SW 1271 (cell line): Measurements from ENCODE around the gene DGLUCY.
"Not testable (repeated sequence)": the region's sequence is repeated elsewhere in the genome, so short reads cannot be mapped to it uniquely, and the experiment has no call there.

Experiments
- DNase-seq, 2 experiments: peaks; one replicate each; lab custom pipeline; 2025; lab: John Stamatoyannopoulos, UW

The DGLUCY gene

DNA sequence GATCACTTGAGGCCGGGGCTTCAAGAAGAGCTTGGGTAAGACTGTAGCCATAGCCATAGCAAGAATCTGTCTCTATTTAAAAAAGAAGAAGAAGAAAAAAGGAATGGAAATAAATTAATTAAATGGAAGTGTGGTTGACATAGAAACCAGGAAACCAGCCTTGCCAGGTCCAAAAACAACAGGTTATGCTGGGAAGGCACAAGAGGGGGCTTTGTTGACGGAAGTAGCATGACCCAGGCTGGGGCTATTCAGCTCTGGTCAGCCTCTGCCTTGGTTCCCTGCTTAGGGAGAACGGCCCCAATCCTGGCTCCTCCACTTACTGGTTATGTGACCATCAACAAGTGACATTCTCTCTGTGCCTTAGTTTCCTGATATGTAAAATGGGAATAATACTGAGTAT lies 145.0 kb downstream of the DGLUCY start:
- no peak for DNase-seq

DNA sequence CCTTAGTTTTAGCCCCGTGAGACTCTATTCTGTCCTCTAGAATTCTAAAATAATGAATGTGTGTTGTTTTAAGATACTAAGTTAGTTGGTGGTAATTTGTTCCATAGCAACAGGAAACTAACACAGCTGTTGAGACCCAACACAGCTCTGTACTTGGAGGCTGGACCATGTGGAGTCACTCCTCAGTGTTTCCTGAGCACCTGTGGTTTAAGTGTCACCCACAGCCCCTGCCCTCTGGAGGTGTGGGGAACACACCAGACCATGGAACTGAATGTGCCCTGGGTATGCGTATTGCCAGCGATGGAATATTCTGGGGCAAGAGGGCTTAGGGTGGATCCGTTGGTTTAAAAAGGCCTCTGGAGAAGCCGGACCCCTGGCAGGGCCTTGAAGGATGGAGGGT lies 147.2 kb downstream of the DGLUCY start:
- DNase-seq = no peak

DNA sequence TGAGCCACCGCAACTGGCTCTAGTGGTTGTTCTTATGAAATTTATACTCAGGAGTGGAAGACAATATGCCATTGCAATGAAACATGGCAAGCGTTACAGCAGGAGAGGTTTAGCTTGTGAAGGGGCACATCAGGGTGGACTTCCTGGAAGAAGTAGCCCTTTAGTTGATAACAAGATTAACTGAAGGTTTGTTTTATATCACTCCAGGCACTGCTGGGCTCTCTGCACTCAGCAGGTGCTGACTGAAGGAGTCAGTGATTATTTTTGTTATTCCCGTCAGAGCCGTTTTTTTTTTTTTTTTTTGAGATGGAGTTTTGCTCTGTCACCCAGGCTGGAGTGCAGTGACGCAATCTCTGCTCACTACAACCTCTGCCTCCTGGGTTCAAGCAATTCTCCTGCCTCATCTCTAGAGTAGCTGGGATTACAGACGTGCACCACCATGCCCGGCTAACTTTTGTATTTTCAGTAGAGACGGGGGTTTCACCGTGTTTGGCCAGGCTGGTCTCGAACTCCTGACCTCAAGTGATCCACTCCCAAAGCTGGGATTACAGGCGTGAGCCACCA lies 148.2 kb downstream of the DGLUCY start:
- no peak for DNase-seq

DNA sequence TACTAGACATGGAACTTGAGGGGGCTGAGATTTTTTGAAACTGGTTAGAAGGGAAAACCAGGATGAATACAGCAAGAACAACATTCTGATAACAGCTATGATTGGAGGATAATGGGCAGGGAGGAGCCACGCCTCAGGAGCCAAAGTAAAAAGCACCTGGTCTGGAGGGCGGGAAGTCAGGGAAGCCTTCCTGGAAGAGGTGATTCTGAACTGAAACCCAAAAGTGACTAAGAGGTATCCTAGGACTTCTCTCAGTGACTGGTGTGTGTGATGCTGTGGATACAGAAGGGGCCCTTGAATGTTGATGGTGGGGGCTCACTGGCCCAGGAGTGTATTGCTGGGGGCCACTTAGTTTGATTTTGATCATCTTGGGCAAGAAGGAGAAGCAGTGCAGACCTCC lies 149.5 kb downstream of the DGLUCY start:
- no peak for DNase-seq

DNA sequence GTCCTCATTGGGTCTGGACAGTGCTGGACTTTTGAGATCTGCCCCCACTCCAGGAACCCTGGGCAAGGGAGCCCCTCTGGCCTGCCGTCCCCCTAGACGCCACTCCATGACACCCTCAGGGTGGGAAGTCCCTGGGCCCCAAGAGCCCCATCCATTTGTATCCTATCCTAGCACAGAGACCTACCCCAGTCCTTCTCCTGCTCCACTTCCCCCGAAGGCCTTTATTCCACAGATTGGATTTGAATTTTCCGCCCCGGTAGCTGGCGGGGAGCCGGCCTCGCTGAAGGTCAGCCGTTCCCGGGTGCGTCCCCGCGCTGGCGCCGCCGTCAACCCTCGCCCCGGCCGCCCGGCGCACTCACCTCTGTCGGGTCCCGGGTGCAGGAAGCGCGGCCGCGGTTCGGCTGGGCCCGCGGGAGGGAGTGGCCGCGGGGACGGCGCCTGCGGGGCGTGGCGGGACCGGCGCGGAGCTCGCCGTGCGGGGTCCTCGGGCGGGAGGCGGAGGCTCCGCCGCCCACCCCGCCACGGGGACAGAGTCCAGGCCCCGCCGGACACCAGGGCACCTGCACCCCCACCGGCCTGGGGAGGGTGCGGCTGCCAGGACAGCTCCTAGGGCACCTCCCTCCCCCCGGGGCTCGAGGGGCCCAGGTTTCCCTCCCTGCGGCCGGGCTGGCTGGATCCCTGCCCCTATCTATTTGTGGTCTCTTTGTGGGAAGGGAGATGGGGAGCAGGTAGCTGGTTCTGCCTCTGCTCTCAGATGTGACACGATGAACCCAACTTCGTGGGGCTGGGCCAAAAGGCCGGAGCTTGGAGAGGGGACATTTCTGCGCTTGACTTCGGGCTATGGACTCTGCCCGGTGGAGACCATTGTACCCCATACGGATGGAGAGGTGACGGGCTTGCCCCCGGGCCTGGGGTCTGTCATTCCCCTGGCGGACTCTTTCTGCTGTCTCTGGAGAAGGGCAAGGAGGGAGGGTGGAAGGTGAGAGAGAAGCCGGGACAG lies 150.6 kb downstream of the DGLUCY start:
- no peak for DNase-seq

DNA sequence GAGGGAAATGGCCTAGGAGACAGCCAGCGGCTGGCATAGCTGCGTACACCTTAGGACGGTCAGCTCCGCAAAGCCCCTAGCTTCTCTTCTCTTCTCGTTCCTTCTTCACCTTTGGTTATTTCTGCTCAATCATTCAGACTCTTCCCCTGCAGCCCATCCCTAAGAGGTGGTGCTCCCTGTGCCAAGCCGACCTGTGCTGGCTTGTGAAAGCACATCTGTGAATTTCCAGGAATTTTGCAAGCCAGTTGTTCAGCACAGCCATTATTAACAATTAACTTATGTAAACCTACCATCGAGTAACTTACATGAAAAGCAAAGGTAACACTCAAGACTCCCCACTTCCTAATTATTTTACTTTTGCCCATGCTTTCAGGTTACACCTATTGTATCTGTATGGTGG lies 151.5 kb downstream of the DGLUCY start:
- DNase-seq = no peak

DNA sequence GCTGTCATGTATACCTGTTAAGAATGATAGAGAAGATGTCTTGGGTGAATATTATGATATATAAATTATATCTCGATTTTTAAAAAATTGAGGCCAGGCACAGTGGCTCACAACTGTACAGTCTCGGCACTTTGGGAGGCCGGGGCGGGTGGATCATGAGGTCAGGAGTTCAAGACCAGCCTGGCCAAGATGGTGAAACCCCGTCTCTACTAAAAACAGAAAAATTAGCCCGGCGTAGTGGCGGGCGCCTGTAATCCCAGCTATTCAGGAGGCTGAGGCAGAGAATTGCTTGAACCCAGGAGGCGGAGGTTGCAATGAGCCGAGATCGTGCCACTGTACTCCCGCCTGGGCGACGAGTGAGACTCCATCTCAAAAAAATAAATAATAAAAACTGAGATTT lies 152.4 kb downstream of the DGLUCY start:
- not testable (repeated sequence) for DNase-seq

DNA sequence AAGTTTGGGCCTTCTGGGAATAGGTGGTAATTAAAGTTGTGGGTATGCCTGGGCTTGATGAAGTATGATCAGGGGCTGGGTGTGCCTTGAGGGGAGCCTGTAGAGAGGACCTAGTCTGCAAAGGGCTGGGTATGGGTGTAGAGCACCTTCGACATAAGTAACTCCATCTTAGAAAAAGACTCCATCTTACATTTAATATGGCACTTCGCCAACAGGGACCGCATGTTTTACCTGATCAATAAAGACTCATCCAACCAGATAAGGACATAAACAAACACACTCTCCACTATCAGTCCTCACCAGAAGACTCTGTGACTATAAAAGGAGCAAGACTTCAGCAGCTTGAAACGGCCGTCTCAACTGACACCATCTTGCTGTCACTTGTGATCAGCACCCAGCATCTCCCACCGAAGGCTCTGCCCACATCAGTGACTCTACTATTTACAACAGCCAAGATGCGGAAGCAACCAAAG lies 154.1 kb downstream of the DGLUCY start:
- DNase-seq = no peak

DNA sequence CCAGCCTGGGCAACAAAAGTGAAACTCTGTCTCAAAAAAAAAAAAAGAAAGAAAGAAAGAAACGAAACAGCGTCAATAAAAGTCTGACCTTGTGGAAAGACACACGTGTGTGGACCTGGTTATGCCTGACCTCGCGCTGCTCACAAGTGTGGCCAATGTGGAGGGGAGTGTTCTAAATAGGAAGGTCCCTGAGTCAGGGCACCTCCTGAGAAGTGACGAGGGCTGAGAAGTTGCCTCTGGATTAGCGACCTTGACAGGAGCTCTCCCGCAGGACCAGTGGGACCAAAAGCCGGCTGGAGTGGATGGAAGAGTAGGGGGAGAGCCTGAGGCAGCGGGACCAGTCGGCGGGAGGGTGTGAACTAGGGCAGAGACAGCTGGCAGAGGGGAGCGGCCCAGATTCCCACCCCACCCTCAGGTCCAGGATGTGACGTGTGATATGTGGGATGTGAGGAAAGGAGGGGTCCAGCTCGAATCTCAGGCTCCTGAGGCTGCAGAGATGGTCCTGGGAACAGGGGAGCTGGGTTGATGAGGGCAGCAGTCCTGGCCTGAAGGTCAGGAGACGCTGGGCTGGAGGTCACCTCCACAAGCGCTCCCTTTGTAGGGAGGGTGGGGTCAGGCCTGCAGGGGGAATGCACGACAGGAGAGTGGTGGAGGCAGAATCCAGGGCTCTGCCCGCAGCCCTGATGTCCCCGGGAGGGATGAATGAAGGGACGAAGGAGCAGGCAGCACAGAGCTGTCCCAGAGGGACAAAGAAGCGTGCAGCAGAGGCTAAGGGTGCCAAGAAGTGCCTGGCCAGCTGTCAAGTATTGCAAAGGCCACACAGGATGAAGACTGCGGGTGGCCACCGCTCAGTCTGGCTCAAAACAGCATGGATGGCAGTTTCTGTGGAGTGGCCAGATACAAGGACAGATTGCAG lies 155.5 kb downstream of the DGLUCY start:
- DNase-seq = no peak

DNA sequence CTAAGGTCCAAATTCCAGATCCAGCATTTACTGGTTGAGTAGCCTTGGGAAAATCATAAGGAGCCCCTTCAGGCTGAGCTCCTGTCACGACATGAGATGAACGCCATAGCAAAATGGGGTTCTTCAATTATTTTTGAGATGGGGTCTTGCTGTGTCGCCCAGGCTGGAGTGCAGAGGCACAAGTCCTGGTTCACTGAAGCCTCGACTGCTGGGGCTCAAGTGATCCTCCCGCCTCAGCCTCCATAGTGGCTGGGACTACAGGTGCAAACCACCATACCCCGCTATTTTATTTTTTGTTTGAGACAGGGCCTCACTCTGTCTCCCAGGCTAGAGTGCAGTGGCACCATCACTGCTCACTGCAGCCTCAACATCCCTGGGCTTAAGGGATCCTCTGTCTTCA lies 156.3 kb downstream of the DGLUCY start:
- DNase-seq = no peak

DNA sequence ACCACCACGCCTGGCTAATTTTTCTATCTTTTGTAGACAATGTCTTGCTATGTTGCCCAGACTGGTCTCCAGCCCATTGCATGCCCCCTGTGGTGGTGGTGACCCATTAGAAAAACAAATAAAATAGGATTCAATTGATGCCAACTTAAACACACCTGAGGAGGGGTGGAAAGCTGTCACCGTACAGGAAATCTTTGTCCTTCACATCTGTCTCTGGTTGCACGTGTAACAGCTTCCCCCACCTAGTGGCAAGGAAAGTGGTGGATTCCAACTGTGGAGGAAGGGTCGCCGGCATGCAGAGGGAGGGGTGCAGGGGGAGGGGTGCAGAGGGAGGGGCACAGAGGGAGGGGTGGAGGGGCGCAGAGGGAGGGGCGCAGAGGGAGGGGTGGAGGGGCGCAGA lies 156.7 kb downstream of the DGLUCY start:
- DNase-seq = no peak

DNA sequence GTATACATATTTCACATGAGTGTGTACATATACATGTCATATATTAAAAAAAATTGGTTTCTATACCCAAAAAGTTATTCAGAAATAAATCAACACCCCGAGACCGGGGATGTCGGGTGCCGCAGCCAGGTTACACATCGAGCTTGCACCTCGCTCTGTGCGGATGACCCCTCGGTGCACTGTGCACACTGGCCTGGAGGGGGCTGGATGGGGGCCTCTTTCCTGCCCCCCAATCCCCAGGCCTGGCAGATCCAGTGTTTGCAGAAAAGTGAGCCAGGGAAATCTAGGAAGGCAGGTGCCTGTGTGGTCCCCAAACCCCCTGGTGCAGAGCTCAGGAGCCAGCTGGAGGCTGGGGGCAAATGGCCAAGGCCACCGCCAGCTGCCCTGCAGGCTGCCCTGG lies 157.8 kb downstream of the DGLUCY start:
- DNase-seq = no peak

DNA sequence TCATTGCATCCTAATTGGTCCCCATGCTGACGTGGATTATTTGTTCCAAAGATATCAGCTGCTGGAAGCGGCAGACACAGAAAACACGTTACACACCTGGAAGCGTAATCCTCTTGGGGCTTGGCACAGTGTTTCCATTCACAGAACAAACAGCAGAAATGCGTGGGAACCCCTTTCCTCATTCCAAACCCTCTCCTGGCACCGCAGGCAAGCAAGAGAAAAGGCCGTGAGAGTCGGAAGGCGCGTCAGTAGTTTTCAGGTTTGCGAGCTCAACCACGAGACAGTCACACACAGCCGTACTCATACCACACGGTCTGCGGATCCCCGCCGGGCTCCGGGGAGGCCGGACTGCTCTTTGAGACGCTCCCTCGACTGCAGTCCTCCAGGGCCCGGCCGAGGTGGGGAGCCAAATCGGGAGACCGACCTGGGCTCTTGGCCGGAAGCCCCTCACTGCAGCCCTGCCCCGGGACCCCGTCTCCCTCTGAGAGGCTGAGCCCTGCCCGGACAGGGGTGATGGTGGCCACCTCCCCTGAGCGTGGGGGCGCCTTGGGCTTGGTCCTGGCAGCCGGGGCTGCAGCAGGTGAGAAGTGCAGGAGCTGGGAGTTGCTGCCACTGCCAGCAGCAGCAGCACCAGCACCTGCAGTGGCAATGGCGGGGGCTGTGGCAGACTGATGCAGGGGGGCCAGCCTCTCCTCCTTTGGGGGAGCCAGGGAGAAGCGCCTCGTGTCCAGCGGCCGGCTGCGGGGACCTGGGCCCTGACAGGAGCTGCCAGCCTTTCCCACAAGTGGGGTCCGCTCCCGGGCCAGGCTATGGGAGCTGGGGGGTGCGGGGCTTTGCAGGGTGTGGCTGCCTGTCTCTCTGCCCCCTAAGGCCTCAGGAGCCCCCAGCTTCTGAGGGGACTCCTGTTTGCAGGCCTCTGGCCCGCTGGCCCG lies 158.7 kb downstream of the DGLUCY start:
- DNase-seq = no peak

DNA sequence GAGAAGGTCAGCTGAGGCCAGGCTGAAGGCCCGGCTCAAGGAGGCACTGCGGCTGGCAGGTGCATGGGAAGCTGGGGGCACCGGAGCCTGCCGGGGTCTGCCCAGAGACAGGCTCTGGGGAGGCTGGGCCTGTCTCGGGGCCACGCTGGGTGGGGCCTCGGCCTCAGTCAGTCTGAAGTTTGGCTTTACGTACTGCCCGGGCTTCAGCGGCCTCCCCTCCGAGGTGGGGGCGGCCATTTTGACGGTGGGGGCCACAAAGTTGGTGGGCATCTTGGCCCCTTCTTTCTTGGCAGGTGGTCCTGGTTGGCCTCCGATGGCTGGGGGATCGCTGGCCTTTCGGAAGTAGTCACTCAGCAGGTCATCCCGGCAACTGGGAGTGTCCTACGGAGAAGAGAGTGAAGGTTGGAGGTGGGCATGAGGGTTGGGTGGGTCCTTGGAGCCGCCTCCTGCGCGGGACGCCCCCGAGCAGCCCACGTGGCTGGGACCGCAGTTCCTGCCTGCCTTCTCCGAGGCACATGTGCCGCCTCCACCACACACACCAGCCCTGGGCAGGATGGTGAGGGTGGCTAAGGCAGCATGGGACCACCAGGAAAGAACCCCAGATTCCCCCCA lies 159.5 kb downstream of the DGLUCY start:
- DNase-seq = no peak

DNA sequence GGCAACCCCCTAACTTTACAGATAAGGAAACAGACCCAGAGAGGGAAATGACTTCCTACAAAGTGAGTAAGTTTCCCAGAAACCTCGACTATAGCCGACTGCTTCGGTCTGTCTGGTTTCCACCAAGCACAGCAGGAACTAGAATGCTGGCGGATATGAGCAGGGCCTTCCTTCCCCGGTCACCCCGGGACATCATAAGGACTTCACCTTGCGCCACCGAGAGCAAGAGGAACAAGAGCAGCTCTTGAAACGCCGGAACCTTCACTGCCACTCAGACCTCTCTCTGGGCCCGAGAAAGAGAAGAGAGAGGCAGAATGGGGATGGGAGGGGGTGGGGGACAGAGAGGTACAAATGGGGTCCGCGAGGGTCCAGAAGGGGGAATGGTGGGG lies 160.0 kb downstream of the DGLUCY start:
- no peak for DNase-seq

DNA sequence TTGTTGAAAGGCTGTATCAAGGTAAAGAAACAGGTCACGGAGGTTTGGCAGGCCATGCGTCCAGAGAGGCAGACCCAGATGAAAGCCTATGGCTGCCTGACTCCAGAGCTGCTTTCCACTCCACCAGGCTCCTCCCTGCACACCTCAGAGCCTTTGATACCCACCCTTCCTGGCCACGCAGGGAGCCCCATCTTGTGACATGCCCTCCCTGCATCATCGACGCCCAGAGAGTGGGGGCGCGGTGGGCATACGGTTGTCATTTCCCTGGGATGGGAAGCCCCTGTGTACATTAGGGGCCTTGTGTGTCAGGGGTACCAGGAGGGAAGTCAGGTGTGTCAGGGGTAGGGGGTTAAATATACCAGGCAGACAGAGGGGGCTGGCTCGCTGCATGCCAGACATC lies 160.9 kb downstream of the DGLUCY start:
- DNase-seq = no peak
